Lower leg skin (tissue), 3 donors: ENCODE data around the gene SLC5A11.

Experiments used
- POLR2A ChIP-seq, 2 donors: fragments of 450-650 bp; IDR thresholded peaks; one replicate each; pipeline ENCODE4 v1.6.1; 2016 to 2017; ENCODE audit warnings: antibody characterized with exemption in 2 of 2, mild to moderate bottlenecking in 1 of 2, moderate library complexity in 1 of 2
- TF ChIP-seq, protein P1 (sequence below), 3 donors: fragments of 450-650 bp; IDR thresholded peaks; one replicate each; pipeline ENCODE4 v1.5.1; 2016; ENCODE audit warnings: antibody characterized with exemption in 3 of 3, mild to moderate bottlenecking in 3 of 3, moderate library complexity in 2 of 3

DNA sequence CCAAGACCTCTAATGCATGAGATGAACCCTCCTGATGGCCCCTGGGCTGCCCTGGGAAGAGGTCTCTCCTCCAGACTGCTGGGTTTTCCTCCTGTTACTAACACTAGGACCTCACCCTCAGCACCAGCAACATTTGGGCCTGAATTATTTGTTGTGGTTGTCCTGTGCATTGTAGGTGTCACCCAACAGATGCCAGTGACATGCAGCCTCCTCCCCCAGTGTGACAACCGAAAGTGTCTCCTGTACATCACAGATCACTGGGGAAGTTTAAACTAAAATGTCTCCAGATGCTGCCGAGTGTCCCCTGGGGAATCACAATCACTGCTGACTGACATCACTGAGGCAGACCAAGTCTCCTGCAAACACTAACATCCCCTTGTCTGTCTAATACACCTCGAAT, 74.8 kb downstream of the SLC5A11 start:
- no peak for TF ChIP-seq POLR2A (IDR thresholded peaks at IDR 0.05)
- TF ChIP-seq, protein P1, sequence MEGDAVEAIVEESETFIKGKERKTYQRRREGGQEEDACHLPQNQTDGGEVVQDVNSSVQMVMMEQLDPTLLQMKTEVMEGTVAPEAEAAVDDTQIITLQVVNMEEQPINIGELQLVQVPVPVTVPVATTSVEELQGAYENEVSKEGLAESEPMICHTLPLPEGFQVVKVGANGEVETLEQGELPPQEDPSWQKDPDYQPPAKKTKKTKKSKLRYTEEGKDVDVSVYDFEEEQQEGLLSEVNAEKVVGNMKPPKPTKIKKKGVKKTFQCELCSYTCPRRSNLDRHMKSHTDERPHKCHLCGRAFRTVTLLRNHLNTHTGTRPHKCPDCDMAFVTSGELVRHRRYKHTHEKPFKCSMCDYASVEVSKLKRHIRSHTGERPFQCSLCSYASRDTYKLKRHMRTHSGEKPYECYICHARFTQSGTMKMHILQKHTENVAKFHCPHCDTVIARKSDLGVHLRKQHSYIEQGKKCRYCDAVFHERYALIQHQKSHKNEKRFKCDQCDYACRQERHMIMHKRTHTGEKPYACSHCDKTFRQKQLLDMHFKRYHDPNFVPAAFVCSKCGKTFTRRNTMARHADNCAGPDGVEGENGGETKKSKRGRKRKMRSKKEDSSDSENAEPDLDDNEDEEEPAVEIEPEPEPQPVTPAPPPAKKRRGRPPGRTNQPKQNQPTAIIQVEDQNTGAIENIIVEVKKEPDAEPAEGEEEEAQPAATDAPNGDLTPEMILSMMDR (IDR thresholded peaks at IDR 0.05) = no peak
